Measurements from ENCODE around the gene DPYD.
"Not testable (repeated sequence)": the region's sequence is repeated elsewhere in the genome, so short reads cannot be mapped to it uniquely, and the experiment has no call there.

Gene DPYD

DNA sequence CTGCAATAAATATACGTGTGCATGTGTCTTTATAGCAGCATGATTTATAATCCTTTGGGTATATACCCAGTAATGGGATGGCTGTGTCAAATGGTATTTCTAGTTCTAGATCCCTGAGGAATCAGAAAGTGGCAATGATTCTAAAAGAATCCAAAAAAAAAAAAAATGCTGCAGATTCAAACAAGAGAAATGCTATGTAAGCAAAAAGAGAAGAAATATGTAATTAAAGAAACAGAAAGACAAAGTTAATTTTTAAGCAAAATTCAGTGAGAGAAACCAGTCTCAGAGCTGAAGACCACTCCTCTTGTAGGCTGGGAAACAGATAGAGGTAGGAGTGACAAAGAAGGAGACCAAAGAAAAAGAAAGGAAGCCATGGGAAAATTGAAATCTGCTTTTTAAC is 571.0 kb downstream of the DPYD start:
- not testable (repeated sequence) for DNase-seq

DNA sequence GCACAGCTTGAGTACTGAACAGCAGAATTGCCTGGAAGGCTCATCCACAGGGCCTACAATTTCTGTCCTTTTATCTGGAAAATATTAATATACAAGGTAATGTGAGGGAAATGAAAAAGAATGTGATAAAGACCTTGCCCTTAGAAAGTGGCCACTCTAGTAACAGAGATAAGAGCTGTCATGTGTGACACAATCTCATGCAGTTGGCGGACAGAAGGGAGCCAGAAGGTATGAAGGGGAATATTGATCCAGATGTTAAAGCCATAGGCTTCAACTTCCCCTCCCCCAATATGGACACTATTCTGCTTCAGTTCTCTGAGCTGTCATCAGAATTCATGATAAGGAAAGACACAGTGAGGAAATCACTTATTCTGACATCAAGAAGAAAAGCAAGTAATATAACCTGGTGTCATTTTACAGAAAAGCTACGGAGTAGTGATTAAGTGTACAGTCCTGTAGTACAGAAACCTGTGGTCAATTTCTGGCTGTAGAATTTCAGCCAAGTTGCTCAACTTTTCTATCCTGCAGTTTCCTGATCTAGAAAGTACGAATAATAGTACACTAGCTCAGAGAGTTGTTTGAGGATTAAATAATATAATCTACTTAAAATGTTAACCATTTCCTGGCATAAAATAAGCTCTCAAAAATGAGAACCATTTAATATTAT is 572.1 kb downstream of the DPYD start:
- no peak for DNase-seq

DNA sequence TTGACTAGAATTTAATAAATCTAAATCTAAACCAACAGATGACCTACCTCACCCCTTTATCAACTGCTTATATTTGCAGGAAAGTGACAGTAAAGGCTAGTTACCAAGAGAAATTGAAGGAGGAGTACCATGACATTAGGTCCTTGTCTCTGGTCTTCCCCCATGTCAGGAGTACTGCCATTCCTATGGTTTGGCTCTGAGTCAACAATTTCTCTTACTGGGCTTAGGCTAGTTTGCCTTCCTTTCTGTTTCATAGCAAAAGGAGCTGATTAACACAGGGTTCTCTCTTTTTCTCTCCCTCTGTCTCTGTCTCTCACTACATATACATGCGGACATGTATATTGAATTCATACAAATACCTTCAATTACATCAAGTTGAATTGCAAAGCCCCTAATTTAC is 579.9 kb downstream of the DPYD start:
- DNase-seq, result no peak

DNA sequence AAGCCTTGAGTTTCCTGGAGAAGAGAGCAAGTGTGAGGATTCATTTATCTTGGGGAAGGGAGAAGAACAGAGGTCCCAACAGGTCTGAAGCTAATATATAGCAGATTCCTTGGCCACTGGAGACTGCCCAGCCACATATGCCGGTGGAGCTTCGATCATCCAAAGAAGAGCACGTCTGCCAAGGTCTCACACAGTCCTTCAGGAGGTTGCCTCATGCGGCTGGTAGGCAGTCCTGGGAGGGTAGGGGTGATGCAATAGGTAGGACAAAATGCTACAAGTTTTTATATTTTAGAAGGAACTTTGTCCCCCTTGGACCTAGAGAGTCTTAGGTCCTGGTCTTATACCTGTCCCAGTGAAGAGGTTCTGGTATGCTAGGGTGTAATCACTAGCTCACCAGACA is 582.5 kb downstream of the DPYD start:
- DNase-seq, result no peak

DNA sequence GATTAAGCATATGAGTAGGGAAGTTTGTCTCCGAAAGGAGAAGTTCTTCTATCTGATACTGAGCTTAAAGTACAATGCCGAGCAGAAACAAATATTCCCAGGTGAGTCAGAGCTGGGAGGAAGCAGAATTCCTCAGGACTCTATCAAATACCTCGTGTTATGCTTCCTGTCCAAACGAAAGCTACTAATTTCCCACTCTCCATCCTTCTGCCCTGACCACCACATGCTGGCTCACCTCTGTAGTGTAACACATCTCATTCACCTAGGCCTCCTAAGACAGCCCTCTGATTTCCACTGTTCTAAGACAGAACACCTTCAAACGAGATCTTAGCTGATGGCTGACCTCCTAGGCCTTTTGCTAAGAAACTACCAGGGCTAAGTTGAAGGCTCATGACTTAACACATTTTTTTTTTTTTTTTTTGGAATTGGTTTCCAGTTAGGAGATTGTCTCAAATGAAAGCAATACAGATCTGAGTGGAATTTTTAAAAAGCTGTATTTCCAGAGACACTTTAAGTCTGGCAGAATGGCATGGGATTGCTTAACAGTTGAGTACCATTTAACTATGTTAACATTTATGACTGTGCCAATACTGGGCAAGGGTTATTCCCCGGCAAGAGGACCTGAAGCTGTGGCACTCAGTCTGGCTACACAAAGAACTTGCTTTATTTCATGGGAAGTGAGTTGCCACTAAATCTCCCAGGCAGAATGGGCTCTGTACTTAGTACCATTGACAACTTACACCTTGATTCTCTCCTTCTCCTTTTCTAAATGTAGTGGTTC is 583.4 kb downstream of the DPYD start:
- DNase-seq, result no peak

DNA sequence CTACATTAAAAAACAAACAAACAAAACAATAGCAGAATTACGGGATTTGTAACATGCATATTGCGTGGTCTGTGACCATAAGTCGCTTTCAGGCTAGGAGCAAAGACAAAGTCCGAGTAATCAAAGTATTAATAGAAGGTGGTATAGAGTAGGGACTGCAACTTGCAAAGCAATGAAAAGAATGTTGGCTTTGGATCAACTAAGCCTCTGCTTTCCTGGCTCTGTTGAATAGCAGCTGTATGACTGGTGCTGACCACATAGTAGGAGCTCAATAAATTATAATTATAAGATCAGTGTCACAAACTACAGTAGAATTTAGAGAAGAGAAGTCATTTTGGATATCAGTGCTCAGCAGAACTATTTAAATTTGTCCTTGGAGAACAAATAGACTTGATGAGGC is 586.4 kb downstream of the DPYD start:
- no peak for DNase-seq

DNA sequence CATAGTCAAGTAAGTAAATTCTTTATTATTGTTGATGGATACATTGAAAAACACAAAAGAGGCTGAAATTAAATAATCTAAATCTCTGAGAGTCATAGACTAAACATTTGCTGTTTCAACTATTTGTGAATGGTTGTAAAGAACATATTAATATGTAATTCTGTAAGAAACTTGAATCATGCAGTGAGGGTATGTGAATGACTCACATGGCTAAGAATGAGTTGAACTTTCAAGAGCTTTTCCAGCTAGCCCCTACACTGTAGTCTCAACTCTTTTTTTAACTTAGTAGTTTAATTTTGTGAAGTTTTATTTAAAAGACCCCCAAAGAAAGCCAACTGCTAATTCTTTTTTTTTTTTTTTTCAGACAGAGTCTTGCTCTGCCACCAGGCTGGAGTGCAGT is 588.1 kb downstream of the DPYD start:
- no peak for DNase-seq

DNA sequence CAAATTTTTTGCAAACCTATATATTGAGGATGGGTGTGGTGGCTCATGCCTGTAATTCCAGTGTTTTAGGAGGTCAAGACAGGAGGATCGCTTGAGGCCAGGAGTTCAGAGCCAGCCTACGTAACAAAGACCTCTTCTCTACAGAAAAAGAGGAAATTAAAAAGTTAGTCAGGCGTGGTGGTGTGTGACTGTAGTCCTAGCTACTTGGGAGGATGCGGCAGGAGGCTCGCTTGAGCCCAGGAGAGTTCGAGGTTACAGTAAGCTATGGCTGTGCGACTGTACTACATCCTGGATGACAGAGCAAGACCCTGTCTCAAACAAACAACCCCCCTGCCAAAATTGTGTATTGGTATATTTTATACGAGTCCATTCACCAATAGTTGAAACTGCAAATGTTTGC is 589.7 kb downstream of the DPYD start:
- no peak for DNase-seq

DNA sequence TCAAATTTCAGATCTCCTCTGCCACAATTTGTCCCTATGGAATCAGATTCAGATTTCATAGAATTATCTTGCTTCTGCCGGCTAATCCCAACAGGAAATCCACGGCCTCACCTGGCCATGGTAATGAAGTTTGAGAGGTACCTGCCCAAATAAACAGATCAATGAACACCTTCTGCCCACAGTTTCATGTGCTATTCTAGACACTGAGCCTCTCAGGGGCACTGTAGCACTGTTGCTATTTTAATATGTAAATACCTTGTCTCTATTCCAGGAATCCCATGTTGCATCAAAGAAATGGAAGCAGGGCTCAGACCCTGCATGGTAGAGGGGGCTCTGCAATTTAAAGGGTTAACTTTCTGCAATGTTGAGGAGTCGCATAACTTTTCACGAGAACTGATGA is 606.1 kb downstream of the DPYD start:
- no peak for DNase-seq

DNA sequence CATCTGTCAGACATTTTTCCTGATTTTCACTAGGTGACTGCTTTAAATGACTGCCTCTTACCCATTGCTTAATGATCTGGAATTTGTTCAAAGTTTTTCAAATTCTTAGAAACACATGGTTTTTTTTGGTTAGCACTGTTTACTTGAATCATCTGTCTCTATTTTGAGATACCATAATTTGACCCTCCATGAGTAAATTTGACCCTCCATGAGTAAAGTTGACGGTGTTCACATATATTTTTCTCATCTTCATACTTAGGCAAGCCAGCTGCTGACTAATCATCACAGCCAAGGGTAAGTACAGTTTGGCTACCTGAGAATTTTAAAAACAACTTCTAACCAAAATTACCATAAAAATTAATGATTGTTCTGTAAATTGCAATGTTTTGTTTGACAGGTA is 612.7 kb downstream of the DPYD start:
- no peak for DNase-seq

DNA sequence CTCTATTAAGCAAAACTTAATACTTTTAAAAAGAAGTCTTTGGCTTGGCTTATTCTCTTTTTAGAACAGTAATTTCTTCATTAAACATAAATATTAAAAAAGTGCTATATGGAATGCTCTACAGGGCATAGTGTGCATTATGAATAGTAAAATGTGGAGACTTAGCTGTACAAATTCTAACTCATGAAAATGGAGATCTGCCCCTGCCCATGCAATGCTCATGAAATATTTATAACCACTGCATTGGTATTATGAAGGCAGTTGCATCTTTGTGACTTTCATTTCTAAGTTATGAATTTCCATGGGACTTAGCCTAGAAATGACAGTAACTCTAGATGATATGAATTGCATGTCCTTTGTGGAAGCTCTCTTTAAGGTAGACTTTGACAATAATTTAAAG is 613.3 kb downstream of the DPYD start:
- DNase-seq, result no peak

DNA sequence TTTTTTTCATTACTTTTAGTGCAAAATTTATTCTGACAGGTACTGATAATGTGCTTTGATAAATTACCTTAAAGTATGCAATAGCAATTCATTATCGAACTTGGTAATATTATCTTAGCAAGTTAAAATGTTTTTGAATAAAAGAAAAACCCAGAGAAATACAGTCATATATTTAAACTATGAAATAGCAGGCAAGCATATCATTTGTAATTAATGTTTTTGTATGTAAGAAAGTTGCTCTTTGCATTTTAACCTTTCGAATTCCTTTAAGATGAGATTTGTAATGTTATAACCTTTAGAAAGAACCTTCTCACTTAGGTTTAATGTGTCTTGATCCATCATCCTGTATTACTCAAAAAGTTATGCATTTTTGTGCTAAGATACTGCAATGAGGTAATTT is 613.7 kb downstream of the DPYD start:
- no peak for DNase-seq

DNA sequence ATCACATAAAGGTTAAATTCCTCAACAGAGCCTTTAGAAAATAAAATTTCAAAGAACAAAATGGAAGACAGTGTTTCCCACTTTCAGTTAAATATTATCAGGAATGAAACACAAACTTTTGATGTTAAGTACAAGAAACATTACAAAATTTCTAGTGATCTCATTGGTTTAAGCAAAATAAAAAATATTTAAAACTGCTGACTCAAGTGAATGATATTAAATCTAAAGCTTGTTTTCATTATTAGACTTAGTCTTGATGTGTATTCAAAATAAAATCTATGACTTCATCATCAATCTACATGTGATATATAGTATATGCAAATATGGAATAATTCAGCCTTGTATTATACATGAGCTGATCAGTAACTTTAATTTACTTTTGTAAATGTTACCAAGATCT is 614.3 kb downstream of the DPYD start:
- no peak for DNase-seq

DNA sequence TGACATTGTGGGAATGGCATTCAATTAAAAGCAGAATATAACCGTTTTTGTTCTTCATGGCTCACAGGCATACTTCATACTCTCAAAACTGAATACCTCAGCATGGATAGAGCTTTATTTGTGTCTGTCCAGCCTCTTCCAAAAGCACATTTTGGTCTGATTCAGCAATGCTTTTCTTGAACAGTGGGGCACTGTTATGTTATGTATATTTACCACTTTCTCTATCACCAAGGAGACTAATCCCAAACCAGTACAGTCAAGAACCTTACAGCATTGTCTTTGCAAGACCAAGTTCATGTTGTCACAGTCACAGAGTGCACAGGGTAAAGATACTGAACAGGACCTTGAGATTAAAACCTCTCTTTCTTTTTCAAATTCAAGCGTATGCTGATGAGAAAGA is 616.5 kb downstream of the DPYD start:
- DNase-seq, result no peak

DNA sequence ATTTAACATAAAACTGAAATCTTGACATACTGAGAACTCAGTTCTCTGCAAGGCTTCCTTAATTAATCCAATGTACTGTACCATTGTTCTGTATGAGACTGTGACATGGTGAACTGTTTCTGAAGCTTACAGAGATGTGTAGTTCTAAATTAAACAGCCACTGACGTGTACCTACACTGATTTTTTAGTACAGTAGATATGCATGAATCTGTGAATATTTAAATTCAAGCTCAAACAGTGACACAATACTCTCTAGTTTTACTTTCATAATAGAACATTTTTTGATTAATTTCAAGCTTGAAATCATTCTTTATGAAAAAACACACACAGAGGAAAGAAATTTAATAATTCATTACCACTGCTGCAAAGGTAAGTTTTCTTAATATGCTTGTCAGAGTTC is 621.9 kb downstream of the DPYD start:
- no peak for DNase-seq

DNA sequence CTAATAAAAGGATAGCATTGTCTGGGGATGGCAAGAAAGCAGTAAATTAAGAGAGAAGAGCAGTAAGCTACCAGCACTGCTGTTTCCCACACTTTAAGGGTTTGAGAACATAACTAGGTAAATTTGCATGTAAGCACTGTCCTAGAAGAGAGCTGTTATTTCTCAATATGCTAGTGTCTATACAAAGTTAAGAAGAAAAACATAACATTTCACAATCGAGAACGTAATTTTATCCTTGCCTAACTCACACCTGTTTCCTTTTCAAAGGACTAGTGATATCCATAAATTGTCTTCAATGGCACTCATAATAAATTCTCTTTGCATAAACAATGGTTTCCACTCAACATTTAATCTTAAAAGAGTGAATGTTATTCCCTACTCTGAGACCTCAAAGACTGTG is 623.2 kb downstream of the DPYD start:
- DNase-seq, result no peak

DNA sequence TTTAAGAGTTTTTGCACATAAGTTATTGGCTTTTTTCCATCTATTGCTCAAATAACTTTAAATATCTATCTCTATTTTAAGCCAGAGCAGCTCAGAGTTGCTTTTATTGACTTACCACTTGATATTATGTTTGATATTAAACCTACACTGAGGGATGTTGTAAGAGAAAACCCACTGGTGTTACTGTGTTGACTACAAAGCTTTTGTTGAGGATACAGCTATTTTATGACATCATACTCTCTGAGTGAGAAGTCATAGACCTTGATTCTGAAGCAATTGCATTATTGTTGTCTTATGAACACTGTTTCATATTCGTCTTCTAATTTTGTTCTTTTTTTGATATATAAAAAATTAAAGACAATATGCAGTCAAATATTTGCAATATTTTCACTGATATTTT is 638.9 kb downstream of the DPYD start:
- DNase-seq, result no peak

DNA sequence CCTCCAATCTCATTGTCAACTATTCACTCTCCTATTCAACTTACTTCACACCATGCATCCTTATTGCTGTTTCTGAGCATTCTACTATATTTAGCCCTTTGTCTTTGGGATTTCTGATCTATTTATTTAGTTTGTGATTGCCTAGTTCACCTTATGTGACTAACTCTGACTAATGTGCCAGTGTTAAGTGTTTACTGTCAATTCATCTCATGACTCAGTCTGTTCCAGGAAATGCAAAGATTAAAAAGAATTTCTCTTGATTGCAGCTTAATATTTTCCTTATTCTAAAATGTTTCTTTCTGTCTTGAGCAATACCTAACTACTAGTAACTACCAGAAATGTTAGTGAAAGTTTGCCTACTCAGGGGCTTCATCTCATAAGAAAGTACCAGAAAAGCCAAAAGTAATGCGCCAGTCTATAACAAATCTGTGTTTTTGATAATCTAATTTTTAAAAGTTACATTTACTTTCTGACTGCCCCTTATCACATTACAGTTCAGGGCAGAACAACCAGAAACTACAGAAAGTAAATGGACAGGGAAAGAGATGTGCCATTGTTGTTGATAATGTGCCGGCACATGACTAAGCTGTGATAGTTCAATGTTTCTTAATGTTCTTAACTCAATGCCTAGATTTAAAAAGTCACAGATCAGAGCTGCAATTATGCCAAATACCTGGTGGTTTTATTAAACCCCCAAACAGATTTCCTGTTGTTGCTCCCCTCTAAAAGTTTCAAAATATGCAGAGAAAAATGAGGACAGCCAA is 642.8 kb downstream of the DPYD start:
- no peak for DNase-seq

DNA sequence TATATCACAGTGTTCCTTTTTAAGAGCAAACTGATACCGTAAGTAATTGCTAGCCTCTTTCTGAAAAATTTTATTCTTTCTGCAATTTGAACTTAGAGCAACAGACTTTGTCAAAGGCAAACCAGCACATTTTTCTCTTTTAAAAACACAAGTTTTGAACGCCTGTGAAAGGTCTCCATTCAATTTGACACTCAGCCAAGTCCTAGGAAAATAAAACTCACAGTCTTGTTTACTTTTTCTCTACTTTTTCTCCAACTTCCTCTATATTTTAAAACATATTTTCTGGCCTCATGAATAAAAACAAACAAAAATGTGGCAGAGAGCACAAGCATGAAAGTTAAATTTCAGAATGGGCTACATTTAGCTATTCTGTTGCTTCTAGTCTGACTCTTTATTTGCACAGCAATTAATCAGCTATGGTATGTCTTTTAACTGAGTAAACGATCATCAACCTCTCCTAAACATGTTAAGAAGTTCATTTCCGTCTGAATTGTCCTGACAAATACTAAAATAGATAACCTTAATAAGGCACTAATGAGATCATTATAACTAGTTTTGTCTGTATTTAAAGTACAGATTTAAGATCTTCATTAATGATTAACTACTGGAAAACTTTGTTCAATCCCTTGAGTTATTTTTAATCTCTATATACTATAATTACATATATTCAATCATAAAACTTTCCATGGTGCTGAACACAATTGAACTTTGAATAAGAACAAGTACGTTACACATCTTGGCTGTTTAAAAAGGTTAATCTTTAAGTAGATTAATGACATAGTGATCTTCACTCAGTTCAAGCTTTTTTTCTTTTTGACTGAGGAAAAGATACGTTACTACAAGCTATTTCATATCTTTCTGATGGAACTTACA is 648.7 kb downstream of the DPYD start:
- no peak for DNase-seq

DNA sequence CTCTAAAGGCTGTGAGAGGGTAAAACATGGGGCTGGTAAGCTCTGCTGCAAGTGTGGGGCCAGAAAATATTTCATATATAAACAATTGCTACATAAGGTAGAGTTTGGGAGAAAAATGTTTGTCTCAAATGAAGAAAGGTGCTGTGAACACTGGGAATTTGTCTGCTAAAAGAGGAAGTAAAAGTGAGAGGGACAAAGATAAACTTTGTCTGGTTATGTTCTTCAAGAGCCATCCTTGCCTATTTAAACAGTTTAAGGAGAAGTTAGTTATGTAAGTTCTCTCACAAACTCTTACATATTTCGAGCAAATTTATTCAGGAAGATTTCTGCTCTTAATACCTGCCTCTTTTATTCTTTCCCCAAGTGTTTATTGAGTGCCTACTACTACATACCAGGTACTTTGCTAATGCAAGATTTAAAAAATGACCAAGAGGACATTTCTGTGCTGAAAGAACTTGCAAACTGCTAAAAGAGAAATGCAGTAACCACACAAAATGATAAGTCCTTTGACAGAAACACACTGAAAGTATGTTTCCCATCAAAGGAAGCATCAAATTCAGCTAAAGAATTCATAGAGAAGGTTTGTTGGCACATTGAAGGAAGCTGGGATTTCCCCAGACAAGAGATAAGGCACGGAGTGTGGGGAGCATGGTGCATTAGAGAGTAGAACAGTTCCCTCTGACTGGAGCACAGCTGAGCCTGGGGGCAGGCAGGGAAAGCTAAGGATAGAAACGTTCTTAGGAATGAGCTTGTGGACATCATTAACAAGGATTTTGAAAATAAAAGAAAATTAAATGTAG is 650.1 kb downstream of the DPYD start:
- DNase-seq, result no peak

DNA sequence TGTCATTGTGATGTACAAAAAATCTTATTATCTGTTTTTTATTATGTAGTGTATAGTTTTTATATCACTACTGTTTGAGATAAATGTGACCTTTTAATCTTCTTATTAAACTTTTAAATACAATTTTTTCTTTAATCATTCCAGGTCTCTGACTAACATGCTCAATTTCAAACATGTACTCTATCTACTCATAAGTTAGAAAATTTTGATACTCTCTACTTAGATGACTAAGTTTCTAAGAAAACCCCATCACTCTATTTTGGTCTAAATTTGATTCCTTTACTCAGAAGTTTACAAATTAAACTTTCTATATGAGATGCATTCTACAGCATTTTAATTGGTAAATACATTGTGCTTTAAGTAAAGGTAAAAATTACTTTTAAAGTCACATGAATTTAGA is 655.2 kb downstream of the DPYD start:
- DNase-seq, result no peak

DNA sequence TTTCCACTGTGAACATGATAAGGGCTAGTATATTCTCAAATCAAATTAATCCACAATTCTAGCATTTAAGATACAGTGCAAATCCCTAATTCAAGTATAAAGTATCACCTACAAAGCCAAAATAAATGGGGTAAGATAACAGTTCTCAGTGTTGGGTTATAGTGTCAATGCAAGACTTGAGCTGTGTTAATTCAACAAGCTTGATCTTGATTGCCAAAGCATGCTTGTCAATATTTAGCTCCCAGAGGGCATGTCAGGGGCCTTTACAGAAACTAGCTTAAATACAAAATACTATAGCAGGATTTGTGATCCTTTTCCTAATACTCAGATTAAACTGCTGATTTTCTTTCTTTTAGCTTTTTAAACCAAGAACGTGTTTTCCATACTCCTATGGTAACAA is 658.0 kb downstream of the DPYD start:
- no peak for DNase-seq

Measured in CD4-positive, alpha-beta T cell treated with Interleukin-17A for 1 hour (primary cell).